Stimulated activated CD8-positive, alpha-beta memory T cell treated with anti-CD3 and anti-CD28 coated beads, Interleukin-4, amount 100 ng/mL, for 1 hour (primary cell): ENCODE measurements around the gene KRTAP5-5.

Experiments
- DNase-seq, 2 donors: peaks; one replicate each; pipeline ENCODE4 v3.0.0-alpha.2; 2020; ENCODE audit warnings: low read depth in 2 of 2, low spot score in 1 of 2

The KRTAP5-5 gene

GRCh38 chr11:1674173-1675131 lies 44.9 kb downstream of the KRTAP5-5 start:
- no peak for DNase-seq

GRCh38 chr11:1675536-1676228 lies 46.1 kb downstream of the KRTAP5-5 start:
- no peak for DNase-seq

- DNase-seq, result no peak
These were observed 46.7 kb downstream of the KRTAP5-5 start for GRCh38 chr11:1676229-1676740.

GRCh38 chr11:1679881-1680280 lies 50.3 kb downstream of the KRTAP5-5 start:
- DNase-seq, result no peak
